ENCODE measurements around the gene STKLD1.
"Not testable (repeated sequence)": the region's sequence is repeated elsewhere in the genome, so short reads cannot be mapped to it uniquely, and the experiment has no call there.

The STKLD1 gene

DNA sequence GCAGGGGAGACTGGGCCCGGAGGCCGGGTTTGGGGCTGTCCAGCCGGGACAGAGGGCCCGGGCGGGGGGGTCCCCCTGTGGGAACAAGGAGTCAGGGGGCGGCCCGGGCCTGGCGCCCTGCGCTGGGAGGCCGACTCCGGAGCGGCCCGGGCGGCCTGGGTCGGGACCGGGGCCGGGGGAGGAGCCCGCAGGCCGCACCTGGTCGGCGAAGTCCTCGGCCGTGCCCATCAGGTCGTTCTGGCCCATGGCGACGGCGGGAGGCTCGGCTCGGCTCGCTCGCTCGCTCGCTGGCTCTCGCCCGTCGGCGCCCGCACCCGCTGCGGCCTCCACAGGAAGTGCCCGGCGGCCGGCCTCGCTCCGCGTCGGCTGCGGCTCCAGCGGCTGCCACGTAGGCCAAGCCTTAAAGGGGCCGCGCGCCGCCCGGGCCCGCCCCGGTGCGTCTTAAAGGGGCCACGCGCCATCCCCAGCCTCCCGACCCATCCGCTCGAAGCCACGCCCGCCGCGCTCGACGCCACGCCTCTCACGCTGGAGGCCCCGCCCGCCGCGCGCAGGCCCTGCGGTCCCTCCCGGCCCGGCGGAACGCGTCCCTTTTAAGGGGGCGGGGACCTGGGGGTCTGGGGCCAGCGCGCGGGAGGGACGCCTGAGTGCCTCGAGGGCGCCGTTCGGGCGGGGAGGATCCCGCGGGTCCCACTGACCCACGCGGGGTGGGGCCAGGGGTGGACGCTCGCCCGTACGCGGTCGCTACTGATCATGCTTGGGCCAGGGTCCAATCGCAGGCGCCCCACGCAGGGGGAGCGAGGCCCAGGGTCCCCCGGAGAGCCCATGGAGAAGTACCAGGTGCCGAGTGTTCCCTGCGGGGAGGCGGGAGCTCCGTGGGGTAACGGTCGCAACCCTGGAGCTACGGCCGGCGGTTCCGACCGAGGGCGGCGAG, at the start of gene STKLD1, which contains the start of gene SURF4:
STKLD1 (plus strand) TSS at position 643 of the 931 bp plus-strand sequence; CDS start at position 751, 108 bp downstream.
SURF4 (minus strand) TSS at position 337 of the 931 bp plus-strand sequence; CDS start at position 246, 91 bp downstream.
- DNase-seq (ENCODE audit: low spot score in 2 of 2), result peak; percentile 88 to 92
- peak; percentile 81 for ATAC-seq (replicated peaks; ENCODE audit: extremely low read depth, poor library complexity, severe bottlenecking)
- peak within 1 kb of the TSS; percentile 92 for H3K27ac Mint-ChIP-seq (ENCODE audit: low read depth)
- no peaks in the 10 kb centered on the region for H3K27me3 Mint-ChIP-seq
- peak within 1 kb of the TSS; percentile 90 for H3K4me3 Mint-ChIP-seq
- H3K9me3 Mint-ChIP-seq, result no peaks in the 10 kb centered on the region
- peaks cover 36% of the 10 kb centered on the region for H3K4me1 Mint-ChIP-seq
- peaks cover 25% of the 10 kb centered on the region for H3K36me3 Mint-ChIP-seq (ENCODE audit: insufficient read depth)

DNA sequence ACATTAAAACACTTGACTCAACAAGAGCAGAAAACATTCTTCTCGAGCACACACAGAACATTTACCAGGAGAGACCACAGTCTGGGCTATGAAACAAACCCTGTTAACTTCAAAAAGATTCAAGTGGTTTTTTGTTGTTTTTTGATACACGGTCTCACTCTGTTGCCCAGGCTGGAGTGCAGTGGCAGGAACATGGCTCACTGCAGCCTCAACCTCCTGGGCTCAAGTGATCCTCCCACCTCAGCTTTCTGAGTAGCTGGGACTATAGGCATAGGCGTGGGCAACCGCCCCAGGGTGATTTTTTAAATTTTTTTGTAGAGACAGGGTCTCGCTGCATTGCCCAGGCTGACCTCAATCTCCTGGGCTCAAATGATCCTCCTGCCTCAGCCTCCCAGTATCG, 49.1 kb upstream of the STKLD1 start:
- H3K9me3 Mint-ChIP-seq; H3K4me3 Mint-ChIP-seq; H3K27ac Mint-ChIP-seq (ENCODE audit: low read depth); ATAC-seq (replicated peaks; ENCODE audit: extremely low read depth, poor library complexity, severe bottlenecking); DNase-seq (ENCODE audit: low spot score in 2 of 2); H3K27me3 Mint-ChIP-seq; H3K4me1 Mint-ChIP-seq: not testable (repeated sequence)
- peaks cover 12% of the 10 kb centered on the region for H3K36me3 Mint-ChIP-seq (ENCODE audit: insufficient read depth)

- Mint-ChIP-seq H3K4me1 (peaks cover 10% of the 10 kb centered on the region), H3K27me3 (no peaks in the 10 kb centered on the region), H3K27ac (ENCODE audit: low read depth) (peak overlapping the region; percentile 29), H3K36me3 (ENCODE audit: insufficient read depth) (peaks cover 18% of the 10 kb centered on the region), H3K4me3 (no peak overlapping the region), H3K9me3 (no peaks in the 10 kb centered on the region)
- ATAC-seq (replicated peaks; ENCODE audit: extremely low read depth, poor library complexity, severe bottlenecking), result no peak
- no peak for DNase-seq (ENCODE audit: low spot score in 2 of 2)
These were observed 48.2 kb upstream of the STKLD1 start for GRCh38 chr9:133327834-133328484.

DNA sequence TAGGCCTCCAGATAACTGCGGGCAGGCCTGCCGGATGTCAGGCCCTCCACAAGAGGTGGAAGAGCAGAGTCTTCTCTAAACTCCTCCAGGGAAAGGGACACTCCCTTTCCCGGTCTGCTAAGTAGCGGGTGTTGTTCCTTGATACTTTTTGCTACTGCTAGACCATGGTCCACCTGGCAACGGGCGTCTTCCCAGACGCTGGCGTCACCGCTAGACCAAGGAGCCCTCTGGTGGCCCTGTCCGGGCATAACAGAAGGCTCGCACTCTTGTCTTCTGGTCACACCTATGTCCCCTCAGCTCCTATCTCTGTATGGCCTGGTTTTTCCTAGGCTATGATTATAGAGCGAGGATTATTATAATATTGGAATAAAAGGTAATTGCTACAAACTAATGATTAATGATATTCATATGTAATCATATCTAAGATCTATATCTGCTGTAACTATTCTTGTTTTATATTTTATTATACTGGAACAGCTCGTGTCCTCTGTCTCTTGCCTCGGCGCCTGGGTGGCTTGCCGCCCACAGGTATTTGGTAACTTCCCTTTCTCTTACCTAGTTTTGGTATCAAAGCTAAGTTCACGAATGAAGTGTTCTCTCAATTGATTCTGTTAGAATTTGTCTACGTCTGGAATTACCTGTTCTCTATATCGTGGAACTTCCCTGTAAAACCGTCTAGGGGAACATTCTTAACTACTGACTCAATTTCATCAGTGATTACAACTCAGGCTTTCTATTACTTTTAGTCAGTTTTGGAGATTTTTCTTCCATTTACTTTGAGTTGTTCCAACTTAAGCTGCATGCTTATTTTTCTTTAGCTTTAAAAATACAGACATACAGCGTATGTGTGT, 46.6 kb upstream of the STKLD1 start:
- peaks cover 18% of the 10 kb centered on the region for H3K4me1 Mint-ChIP-seq
- not testable (repeated sequence) for H3K4me3 Mint-ChIP-seq; ATAC-seq (replicated peaks; ENCODE audit: extremely low read depth, poor library complexity, severe bottlenecking); DNase-seq (ENCODE audit: low spot score in 2 of 2); H3K9me3 Mint-ChIP-seq; H3K27me3 Mint-ChIP-seq; H3K27ac Mint-ChIP-seq (ENCODE audit: low read depth)
- peaks cover 24% of the 10 kb centered on the region for H3K36me3 Mint-ChIP-seq (ENCODE audit: insufficient read depth)

GRCh38 chr9:133331221-133331620, 44.9 kb upstream of the STKLD1 start:
- Mint-ChIP-seq H3K36me3 (ENCODE audit: insufficient read depth) (peaks cover 31% of the 10 kb centered on the region), H3K27ac (ENCODE audit: low read depth) (peak overlapping the region; percentile 1)
- no peak for ATAC-seq (replicated peaks; ENCODE audit: extremely low read depth, poor library complexity, severe bottlenecking)

GRCh38 chr9:133331641-133332380, 44.4 kb upstream of the STKLD1 start:
- Mint-ChIP-seq H3K27me3 (no peaks in the 10 kb centered on the region), H3K4me3 (no peak overlapping the region), H3K9me3 (no peaks in the 10 kb centered on the region), H3K27ac (ENCODE audit: low read depth) (peak overlapping the region; percentile 65), H3K4me1 (peaks cover 34% of the 10 kb centered on the region), H3K36me3 (ENCODE audit: insufficient read depth) (peaks cover 33% of the 10 kb centered on the region)
- DNase-seq (ENCODE audit: low spot score in 2 of 2) (no peak), ATAC-seq (replicated peaks; ENCODE audit: extremely low read depth, poor library complexity, severe bottlenecking) (no peak)

More at GRCh38 chr9:133331221-133331620, 44.9 kb upstream of the STKLD1 start:
- no peak for DNase-seq (ENCODE audit: low spot score in 2 of 2)
- H3K4me3 Mint-ChIP-seq, result no peak overlapping the region
- H3K4me1 Mint-ChIP-seq, result peaks cover 31% of the 10 kb centered on the region
- H3K9me3 Mint-ChIP-seq, result no peaks in the 10 kb centered on the region
- no peaks in the 10 kb centered on the region for H3K27me3 Mint-ChIP-seq

GRCh38 chr9:133332381-133332730, 43.8 kb upstream of the STKLD1 start:
- DNase-seq (ENCODE audit: low spot score in 2 of 2) (no peak), ATAC-seq (replicated peaks; ENCODE audit: extremely low read depth, poor library complexity, severe bottlenecking) (no peak)
- peak overlapping the region; percentile 65 for H3K27ac Mint-ChIP-seq (ENCODE audit: low read depth)
- no peaks in the 10 kb centered on the region for H3K27me3 Mint-ChIP-seq
- no peaks in the 10 kb centered on the region for H3K9me3 Mint-ChIP-seq
- H3K4me1 Mint-ChIP-seq, result peaks cover 34% of the 10 kb centered on the region
- no peak overlapping the region for H3K4me3 Mint-ChIP-seq
- H3K36me3 Mint-ChIP-seq (ENCODE audit: insufficient read depth), result peaks cover 33% of the 10 kb centered on the region

GRCh38 chr9:133333011-133333410, 43.2 kb upstream of the STKLD1 start:
- Mint-ChIP-seq H3K4me3 (no peak overlapping the region), H3K27me3 (no peaks in the 10 kb centered on the region), H3K9me3 (no peaks in the 10 kb centered on the region), H3K4me1 (peaks cover 34% of the 10 kb centered on the region), H3K27ac (ENCODE audit: low read depth) (peak overlapping the region; percentile 65), H3K36me3 (ENCODE audit: insufficient read depth) (peaks cover 33% of the 10 kb centered on the region)
- DNase-seq (ENCODE audit: low spot score in 2 of 2) (no peak), ATAC-seq (replicated peaks; ENCODE audit: extremely low read depth, poor library complexity, severe bottlenecking) (no peak)

GRCh38 chr9:133333566-133333965, 42.6 kb upstream of the STKLD1 start:
- H3K4me3 Mint-ChIP-seq, result no peak overlapping the region
- DNase-seq (ENCODE audit: low spot score in 2 of 2), result no peak
- no peak for ATAC-seq (replicated peaks; ENCODE audit: extremely low read depth, poor library complexity, severe bottlenecking)
- peaks cover 30% of the 10 kb centered on the region for H3K4me1 Mint-ChIP-seq
- H3K9me3 Mint-ChIP-seq, result no peaks in the 10 kb centered on the region
- H3K27me3 Mint-ChIP-seq, result no peaks in the 10 kb centered on the region
- peaks cover 33% of the 10 kb centered on the region for H3K36me3 Mint-ChIP-seq (ENCODE audit: insufficient read depth)
- H3K27ac Mint-ChIP-seq (ENCODE audit: low read depth), result peak overlapping the region; percentile 19

DNA sequence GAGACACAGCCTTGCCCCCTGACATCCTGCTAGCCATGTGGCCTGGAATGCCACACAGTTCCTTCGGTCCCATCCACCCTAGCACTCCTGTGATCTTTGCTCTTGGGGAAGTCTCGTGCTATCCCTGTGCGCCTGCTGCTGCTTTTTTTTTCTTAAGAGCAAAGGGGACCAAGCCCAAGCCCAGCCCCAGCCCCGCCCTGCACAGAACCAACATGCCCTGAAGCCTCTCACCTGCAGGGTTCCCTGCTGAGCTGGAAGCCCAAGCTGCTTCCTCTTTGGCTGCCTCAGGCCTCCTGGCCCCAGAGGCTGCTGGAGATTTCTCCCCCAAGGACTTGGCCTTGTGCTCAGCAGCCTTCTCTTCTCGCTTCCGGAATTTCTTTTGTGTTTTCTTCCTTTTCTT, 42.0 kb upstream of the STKLD1 start:
- Mint-ChIP-seq H3K9me3 (no peaks in the 10 kb centered on the region), H3K27ac (ENCODE audit: low read depth) (peak overlapping the region; percentile 19), H3K4me3 (no peak overlapping the region), H3K4me1 (peaks cover 28% of the 10 kb centered on the region), H3K36me3 (ENCODE audit: insufficient read depth) (peaks cover 38% of the 10 kb centered on the region), H3K27me3 (no peaks in the 10 kb centered on the region)
- no peak for ATAC-seq (replicated peaks; ENCODE audit: extremely low read depth, poor library complexity, severe bottlenecking)
- DNase-seq (ENCODE audit: low spot score in 2 of 2), result no peak

GRCh38 chr9:133334888-133335287, 41.3 kb upstream of the STKLD1 start:
- DNase-seq (ENCODE audit: low spot score in 2 of 2); H3K9me3 Mint-ChIP-seq; H3K27me3 Mint-ChIP-seq; ATAC-seq (replicated peaks; ENCODE audit: extremely low read depth, poor library complexity, severe bottlenecking): not testable (repeated sequence)
- Mint-ChIP-seq H3K27ac (ENCODE audit: low read depth) (peak overlapping the region; percentile 92), H3K4me1 (peaks cover 35% of the 10 kb centered on the region), H3K4me3 (peak overlapping the region; percentile 93), H3K36me3 (ENCODE audit: insufficient read depth) (peaks cover 40% of the 10 kb centered on the region)

Data from central memory CD8-positive, alpha-beta T cell (primary cell).